ENCODE results near the gene SIPA1. TPM values are rescaled to one million over a fixed set of nuclear protein-coding genes. Genes with fewer than 3 reads are reported as not detected.
A peak's percentile ranks its signal among the peaks of the same experiment; 100 is the strongest.

The SIPA1 gene
- total RNA-seq, 1 experiment from 2014 or later, result 65.4 TPM

GRCh38 chr11:65606876-65607613 is 30.9 kb upstream of the SIPA1 start (continued):
- TF ChIP-seq, protein P1, sequence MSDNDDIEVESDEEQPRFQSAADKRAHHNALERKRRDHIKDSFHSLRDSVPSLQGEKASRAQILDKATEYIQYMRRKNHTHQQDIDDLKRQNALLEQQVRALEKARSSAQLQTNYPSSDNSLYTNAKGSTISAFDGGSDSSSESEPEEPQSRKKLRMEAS (CRISPR knock-in tag; IDR thresholded peaks at IDR 0.05), result peak; percentile 100
- TF ChIP-seq ZBTB43 (CRISPR knock-in tag; IDR thresholded peaks at IDR 0.05) (peak; percentile 97), HMGA2 (CRISPR knock-in tag; IDR thresholded peaks at IDR 0.05) (no peak), ZNF671 (CRISPR knock-in tag; IDR thresholded peaks at IDR 0.05) (no peak), IRF2 (CRISPR knock-in tag; IDR thresholded peaks at IDR 0.05; ENCODE audit: borderline replicate concordance, low read depth) (peak; percentile 95), SMAD3 (CRISPR knock-in tag; IDR thresholded peaks at IDR 0.05; ENCODE audit: borderline replicate concordance) (peak; percentile 98), CREM (CRISPR knock-in tag; IDR thresholded peaks at IDR 0.05) (peak; percentile 91), MLX (CRISPR knock-in tag; IDR thresholded peaks at IDR 0.05) (peak; percentile 98), ZNF425 (CRISPR knock-in tag; conservative IDR thresholded peaks at IDR 0.05) (no peak), IRF1 (CRISPR knock-in tag; IDR thresholded peaks at IDR 0.05) (peak; percentile 96), MXD4 (CRISPR knock-in tag; IDR thresholded peaks at IDR 0.05; ENCODE audit: borderline replicate concordance) (no peak), RELA (CRISPR knock-in tag; IDR thresholded peaks at IDR 0.05; ENCODE audit: borderline replicate concordance) (peak; percentile 99), ZNF263 (CRISPR knock-in tag; IDR thresholded peaks at IDR 0.05; ENCODE audit: low read depth) (peak; percentile 87), SP1 (CRISPR knock-in tag; conservative IDR thresholded peaks at IDR 0.05) (peak; percentile 97)
- TF ChIP-seq, protein P2, sequence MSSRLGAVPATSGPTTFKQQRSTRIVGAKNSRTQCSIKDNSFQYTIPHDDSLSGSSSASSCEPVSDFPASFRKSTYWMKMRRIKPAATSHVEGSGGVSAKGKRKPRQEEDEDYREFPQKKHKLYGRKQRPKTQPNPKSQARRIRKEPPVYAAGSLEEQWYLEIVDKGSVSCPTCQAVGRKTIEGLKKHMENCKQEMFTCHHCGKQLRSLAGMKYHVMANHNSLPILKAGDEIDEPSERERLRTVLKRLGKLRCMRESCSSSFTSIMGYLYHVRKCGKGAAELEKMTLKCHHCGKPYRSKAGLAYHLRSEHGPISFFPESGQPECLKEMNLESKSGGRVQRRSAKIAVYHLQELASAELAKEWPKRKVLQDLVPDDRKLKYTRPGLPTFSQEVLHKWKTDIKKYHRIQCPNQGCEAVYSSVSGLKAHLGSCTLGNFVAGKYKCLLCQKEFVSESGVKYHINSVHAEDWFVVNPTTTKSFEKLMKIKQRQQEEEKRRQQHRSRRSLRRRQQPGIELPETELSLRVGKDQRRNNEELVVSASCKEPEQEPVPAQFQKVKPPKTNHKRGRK (CRISPR knock-in tag; IDR thresholded peaks at IDR 0.05; ENCODE audit: borderline replicate concordance), result no peak
- TF ChIP-seq, protein P3, sequence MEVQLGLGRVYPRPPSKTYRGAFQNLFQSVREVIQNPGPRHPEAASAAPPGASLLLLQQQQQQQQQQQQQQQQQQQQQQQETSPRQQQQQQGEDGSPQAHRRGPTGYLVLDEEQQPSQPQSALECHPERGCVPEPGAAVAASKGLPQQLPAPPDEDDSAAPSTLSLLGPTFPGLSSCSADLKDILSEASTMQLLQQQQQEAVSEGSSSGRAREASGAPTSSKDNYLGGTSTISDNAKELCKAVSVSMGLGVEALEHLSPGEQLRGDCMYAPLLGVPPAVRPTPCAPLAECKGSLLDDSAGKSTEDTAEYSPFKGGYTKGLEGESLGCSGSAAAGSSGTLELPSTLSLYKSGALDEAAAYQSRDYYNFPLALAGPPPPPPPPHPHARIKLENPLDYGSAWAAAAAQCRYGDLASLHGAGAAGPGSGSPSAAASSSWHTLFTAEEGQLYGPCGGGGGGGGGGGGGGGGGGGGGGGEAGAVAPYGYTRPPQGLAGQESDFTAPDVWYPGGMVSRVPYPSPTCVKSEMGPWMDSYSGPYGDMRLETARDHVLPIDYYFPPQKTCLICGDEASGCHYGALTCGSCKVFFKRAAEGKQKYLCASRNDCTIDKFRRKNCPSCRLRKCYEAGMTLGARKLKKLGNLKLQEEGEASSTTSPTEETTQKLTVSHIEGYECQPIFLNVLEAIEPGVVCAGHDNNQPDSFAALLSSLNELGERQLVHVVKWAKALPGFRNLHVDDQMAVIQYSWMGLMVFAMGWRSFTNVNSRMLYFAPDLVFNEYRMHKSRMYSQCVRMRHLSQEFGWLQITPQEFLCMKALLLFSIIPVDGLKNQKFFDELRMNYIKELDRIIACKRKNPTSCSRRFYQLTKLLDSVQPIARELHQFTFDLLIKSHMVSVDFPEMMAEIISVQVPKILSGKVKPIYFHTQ (CRISPR knock-in tag; IDR thresholded peaks at IDR 0.05), result no peak
- TF ChIP-seq, protein P4, sequence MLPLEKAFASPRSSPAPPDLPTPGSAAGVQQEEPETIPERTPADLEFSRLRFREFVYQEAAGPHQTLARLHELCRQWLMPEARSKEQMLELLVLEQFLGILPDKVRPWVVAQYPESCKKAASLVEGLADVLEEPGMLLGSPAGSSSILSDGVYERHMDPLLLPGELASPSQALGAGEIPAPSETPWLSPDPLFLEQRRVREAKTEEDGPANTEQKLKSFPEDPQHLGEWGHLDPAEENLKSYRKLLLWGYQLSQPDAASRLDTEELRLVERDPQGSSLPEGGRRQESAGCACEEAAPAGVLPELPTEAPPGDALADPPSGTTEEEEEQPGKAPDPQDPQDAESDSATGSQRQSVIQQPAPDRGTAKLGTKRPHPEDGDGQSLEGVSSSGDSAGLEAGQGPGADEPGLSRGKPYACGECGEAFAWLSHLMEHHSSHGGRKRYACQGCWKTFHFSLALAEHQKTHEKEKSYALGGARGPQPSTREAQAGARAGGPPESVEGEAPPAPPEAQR (CRISPR knock-in tag; IDR thresholded peaks at IDR 0.05), result no peak
- TF ChIP-seq, protein P5, sequence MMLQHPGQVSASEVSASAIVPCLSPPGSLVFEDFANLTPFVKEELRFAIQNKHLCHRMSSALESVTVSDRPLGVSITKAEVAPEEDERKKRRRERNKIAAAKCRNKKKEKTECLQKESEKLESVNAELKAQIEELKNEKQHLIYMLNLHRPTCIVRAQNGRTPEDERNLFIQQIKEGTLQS (CRISPR knock-in tag; conservative IDR thresholded peaks at IDR 0.05), result peak; percentile 84
- TF ChIP-seq, protein P6, sequence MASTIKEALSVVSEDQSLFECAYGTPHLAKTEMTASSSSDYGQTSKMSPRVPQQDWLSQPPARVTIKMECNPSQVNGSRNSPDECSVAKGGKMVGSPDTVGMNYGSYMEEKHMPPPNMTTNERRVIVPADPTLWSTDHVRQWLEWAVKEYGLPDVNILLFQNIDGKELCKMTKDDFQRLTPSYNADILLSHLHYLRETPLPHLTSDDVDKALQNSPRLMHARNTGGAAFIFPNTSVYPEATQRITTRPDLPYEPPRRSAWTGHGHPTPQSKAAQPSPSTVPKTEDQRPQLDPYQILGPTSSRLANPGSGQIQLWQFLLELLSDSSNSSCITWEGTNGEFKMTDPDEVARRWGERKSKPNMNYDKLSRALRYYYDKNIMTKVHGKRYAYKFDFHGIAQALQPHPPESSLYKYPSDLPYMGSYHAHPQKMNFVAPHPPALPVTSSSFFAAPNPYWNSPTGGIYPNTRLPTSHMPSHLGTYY (CRISPR knock-in tag; IDR thresholded peaks at IDR 0.05), result no peak
- TF ChIP-seq, protein P7, sequence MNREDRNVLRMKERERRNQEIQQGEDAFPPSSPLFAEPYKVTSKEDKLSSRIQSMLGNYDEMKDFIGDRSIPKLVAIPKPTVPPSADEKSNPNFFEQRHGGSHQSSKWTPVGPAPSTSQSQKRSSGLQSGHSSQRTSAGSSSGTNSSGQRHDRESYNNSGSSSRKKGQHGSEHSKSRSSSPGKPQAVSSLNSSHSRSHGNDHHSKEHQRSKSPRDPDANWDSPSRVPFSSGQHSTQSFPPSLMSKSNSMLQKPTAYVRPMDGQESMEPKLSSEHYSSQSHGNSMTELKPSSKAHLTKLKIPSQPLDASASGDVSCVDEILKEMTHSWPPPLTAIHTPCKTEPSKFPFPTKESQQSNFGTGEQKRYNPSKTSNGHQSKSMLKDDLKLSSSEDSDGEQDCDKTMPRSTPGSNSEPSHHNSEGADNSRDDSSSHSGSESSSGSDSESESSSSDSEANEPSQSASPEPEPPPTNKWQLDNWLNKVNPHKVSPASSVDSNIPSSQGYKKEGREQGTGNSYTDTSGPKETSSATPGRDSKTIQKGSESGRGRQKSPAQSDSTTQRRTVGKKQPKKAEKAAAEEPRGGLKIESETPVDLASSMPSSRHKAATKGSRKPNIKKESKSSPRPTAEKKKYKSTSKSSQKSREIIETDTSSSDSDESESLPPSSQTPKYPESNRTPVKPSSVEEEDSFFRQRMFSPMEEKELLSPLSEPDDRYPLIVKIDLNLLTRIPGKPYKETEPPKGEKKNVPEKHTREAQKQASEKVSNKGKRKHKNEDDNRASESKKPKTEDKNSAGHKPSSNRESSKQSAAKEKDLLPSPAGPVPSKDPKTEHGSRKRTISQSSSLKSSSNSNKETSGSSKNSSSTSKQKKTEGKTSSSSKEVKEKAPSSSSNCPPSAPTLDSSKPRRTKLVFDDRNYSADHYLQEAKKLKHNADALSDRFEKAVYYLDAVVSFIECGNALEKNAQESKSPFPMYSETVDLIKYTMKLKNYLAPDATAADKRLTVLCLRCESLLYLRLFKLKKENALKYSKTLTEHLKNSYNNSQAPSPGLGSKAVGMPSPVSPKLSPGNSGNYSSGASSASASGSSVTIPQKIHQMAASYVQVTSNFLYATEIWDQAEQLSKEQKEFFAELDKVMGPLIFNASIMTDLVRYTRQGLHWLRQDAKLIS (CRISPR knock-in tag; IDR thresholded peaks at IDR 0.05; ENCODE audit: borderline replicate concordance), result peak; percentile 93; the same call in 1 of the 2 replicates

All from WTC11 (cell line).